ENCODE results near the gene NENF. TPM values are rescaled to one million over a fixed set of nuclear protein-coding genes. Genes with fewer than 3 reads are reported as not detected.
"Not testable (repeated sequence)": the region's sequence is repeated elsewhere in the genome, so short reads cannot be mapped to it uniquely, and the experiment has no call there.

NENF gene
- 10 to 100 TPM; 17.7 to 62.6 (median 40.0) TPM for polyA plus RNA-seq
- long read RNA-seq, donor 1, result 0 reads
- long read RNA-seq, donor 2, transcript NENF-201 (4 exons, 949 nt), result major isoform, 19 of 23 reads
- long read RNA-seq, donor 2, partial matches to known transcripts, result 0 of 23 reads
- long read RNA-seq, donor 2, other reads (novel, unspliced or antisense), result 0 of 23 reads
- long read RNA-seq, donor 3, transcript NENF-201 (4 exons, 949 nt), result major isoform, 48 of 53 reads
- long read RNA-seq, donor 3, transcript NENF-204 (3 exons, 845 nt), result minor isoform, 5 of 53 reads
- long read RNA-seq, donor 3, partial matches to known transcripts, result 0 of 53 reads
- long read RNA-seq, donor 3, other reads (novel, unspliced or antisense), result 0 of 53 reads
- long read RNA-seq, donor 4, partial matches to known transcripts, result 0 of 1 reads
- long read RNA-seq, donor 4, other reads (novel, unspliced or antisense), result 0 of 1 reads
- long read RNA-seq, donor 5, transcript NENF-201 (4 exons, 949 nt), result major isoform, 22 of 25 reads
- long read RNA-seq, donor 5, partial matches to known transcripts, result 0 of 25 reads
- long read RNA-seq, donor 5, other reads (novel, unspliced or antisense), result 0 of 25 reads
- long read RNA-seq, donor 6, transcript NENF-201 (4 exons, 949 nt), result major isoform, 38 of 43 reads
- long read RNA-seq, donor 6, partial matches to known transcripts, result 0 of 43 reads
- long read RNA-seq, donor 6, other reads (novel, unspliced or antisense), result 0 of 43 reads
- long read RNA-seq, donor 7, result 0 reads
- long read RNA-seq, donor 8, transcript NENF-201 (4 exons, 949 nt), result major isoform, 10 of 12 reads
- long read RNA-seq, donor 8, partial matches to known transcripts, result 0 of 12 reads
- long read RNA-seq, donor 8, other reads (novel, unspliced or antisense), result 0 of 12 reads
- long read RNA-seq, donor 9, transcript NENF-201 (4 exons, 949 nt), result major isoform, 15 of 17 reads
- long read RNA-seq, donor 9, partial matches to known transcripts, result 0 of 17 reads
- long read RNA-seq, donor 9, other reads (novel, unspliced or antisense), result 0 of 17 reads
- long read RNA-seq, donor 10, transcript NENF-201 (4 exons, 949 nt), result major isoform, 62 of 69 reads
- long read RNA-seq, donor 10, transcript NENF-204 (3 exons, 845 nt), result minor isoform, 6 of 69 reads
- long read RNA-seq, donor 10, partial matches to known transcripts, result 0 of 69 reads
- long read RNA-seq, donor 10, other reads (novel, unspliced or antisense), result 0 of 69 reads

GRCh38 chr1:212432661-212433576, at the start of gene NENF:
TSS of gene NENF (plus strand) at chr1:212432920. CDS start at chr1:212432944, 24 bp downstream.
- Histone ChIP-seq H3K27ac (ENCODE audit: low read depth in 1 of 3, low read length in 2 of 3) (peak within 1 kb of the TSS; percentile 37 to 76 (median 45)), H3K4me1 (ENCODE audit: control insufficient read depth in 3 of 3, insufficient read depth in 2 of 3, low read depth in 1 of 3, low read length in 2 of 3) (peaks cover 3 to 22% (median 16%) of the 10 kb centered on the region in 3 donors), H3K27me3 (ENCODE audit: control insufficient read depth in 3 of 3, insufficient read depth in 3 of 3, low read length in 3 of 3) (no peaks in the 10 kb centered on the region), H3K36me3 (ENCODE audit: control insufficient read depth in 3 of 3, insufficient read depth in 2 of 3, low read depth in 1 of 3, low read length in 3 of 3) (peaks cover 0 to 4% (median 0%) of the 10 kb centered on the region in 3 donors), H3K9me3 (ENCODE audit: control insufficient read depth in 2 of 2, insufficient read depth in 1 of 2, low read depth in 1 of 2, low read length in 1 of 2) (no peaks in the 10 kb centered on the region), H3K4me3 (ENCODE audit: low read depth in 1 of 3, low read length in 3 of 3) (peak within 1 kb of the TSS; percentile 52 to 97 (median 73))
- WGBS, 3 donors, result 1% methylated on average over 46 to 86 of the region's 86 CpGs
- DNase-seq, result peak; percentile 85 to 92
- FAIRE-seq, result no peak

DNA sequence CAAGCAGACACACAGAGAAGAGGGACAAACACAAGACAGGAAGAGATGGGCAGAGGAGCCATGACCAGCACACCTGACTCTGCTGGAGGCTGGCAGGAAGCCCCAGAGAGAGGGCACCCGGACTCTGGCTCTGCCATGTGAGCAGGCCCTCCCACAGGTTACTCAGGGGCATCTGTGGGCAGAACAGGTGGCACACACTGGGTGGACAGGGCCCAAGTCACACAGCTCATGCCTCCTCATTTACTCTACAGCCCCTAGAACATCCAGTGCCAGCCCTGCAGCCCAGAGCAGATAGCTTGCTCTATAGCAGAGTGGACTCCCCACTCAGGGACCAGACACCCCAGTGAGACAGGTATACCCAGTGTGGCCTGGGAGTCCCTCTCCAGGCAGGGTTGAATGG, 46.7 kb upstream of the NENF start:
- H3K27ac ChIP-seq (ENCODE audit: low read depth in 1 of 3, low read length in 2 of 3), result no peak overlapping the region
- no peaks in the 10 kb centered on the region for H3K27me3 ChIP-seq (ENCODE audit: control insufficient read depth in 3 of 3, insufficient read depth in 3 of 3, low read length in 3 of 3)
- 63 to 89% (median 66%) methylated on average over 1 of the region's 1 CpG for WGBS, 3 donors
- peaks cover 0 to 20% of the 10 kb centered on the region in 2 donors for H3K9me3 ChIP-seq (ENCODE audit: control insufficient read depth in 2 of 2, insufficient read depth in 1 of 2, low read depth in 1 of 2, low read length in 1 of 2)
- DNase-seq (no peak), FAIRE-seq (no peak)
- H3K36me3 ChIP-seq (ENCODE audit: control insufficient read depth in 3 of 3, insufficient read depth in 2 of 3, low read depth in 1 of 3, low read length in 3 of 3), result peaks cover 0 to 42% (median 7%) of the 10 kb centered on the region in 3 donors
- no peaks in the 10 kb centered on the region for H3K4me1 ChIP-seq (ENCODE audit: control insufficient read depth in 3 of 3, insufficient read depth in 2 of 3, low read depth in 1 of 3, low read length in 2 of 3)
- H3K4me3 ChIP-seq (ENCODE audit: low read depth in 1 of 3, low read length in 3 of 3), result no peak overlapping the region

GRCh38 chr1:212388985-212389716, 43.6 kb upstream of the NENF start:
- Histone ChIP-seq H3K4me3 (ENCODE audit: low read depth in 1 of 3, low read length in 3 of 3) (no peak overlapping the region), H3K27me3 (ENCODE audit: control insufficient read depth in 3 of 3, insufficient read depth in 3 of 3, low read length in 3 of 3) (no peaks in the 10 kb centered on the region), H3K9me3 (ENCODE audit: control insufficient read depth in 2 of 2, insufficient read depth in 1 of 2, low read depth in 1 of 2, low read length in 1 of 2) (peaks cover 0 to 21% of the 10 kb centered on the region in 2 donors), H3K27ac (ENCODE audit: low read depth in 1 of 3, low read length in 2 of 3) (no peak overlapping the region), H3K4me1 (ENCODE audit: control insufficient read depth in 3 of 3, insufficient read depth in 2 of 3, low read depth in 1 of 3, low read length in 2 of 3) (no peaks in the 10 kb centered on the region), H3K36me3 (ENCODE audit: control insufficient read depth in 3 of 3, insufficient read depth in 2 of 3, low read depth in 1 of 3, low read length in 3 of 3) (peaks cover 0 to 27% (median 0%) of the 10 kb centered on the region in 3 donors)
- FAIRE-seq (no peak), DNase-seq (no peak)
- WGBS, 3 donors, result 98 to 100% (median 100%) methylated on average over 1 of the region's 1 CpG

DNA sequence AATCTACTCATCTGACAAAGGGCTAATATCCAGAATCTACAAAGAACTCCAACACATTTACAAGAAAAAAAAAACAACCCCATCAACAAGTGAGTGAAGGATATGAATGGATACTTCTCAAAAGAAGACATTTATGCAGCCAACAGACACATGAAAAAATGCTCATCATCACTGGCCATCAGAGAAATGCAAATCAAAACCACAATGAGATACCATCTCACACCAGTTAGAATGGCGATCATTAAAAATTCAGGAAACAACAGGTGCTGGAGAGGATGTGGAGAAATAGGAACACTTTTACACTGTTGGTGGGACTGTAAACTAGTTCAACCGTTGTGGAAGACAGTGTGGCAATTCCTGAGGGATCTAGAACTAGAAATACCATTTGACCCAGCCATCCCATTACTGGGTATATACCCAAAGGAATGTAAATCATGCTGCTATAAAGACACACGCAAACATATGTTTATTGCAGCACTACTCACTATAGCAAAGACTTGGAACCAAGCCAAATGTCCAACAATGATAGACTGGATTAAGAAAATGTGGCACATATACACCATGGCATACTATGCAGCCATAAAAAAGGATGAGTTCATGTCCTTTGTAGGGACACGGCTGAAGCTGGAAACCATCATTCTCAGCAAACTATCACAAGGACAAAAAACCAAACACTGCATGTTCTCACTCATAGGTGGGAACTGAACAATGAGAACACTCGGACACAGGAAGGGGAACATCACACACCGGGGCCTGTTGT, 36.9 kb upstream of the NENF start:
- 90 to 96% (median 94%) methylated on average over 5 of the region's 6 CpGs for WGBS, 3 donors
- not testable (repeated sequence) for FAIRE-seq; DNase-seq; H3K4me3 ChIP-seq (ENCODE audit: low read depth in 1 of 3, low read length in 3 of 3); H3K4me1 ChIP-seq (ENCODE audit: control insufficient read depth in 3 of 3, insufficient read depth in 2 of 3, low read depth in 1 of 3, low read length in 2 of 3); H3K36me3 ChIP-seq (ENCODE audit: control insufficient read depth in 3 of 3, insufficient read depth in 2 of 3, low read depth in 1 of 3, low read length in 3 of 3); H3K27me3 ChIP-seq (ENCODE audit: control insufficient read depth in 3 of 3, insufficient read depth in 3 of 3, low read length in 3 of 3); H3K27ac ChIP-seq (ENCODE audit: low read depth in 1 of 3, low read length in 2 of 3); H3K9me3 ChIP-seq (ENCODE audit: control insufficient read depth in 2 of 2, insufficient read depth in 1 of 2, low read depth in 1 of 2, low read length in 1 of 2)

- Histone ChIP-seq H3K27me3 (ENCODE audit: control insufficient read depth in 3 of 3, insufficient read depth in 3 of 3, low read length in 3 of 3) (no peaks in the 10 kb centered on the region), H3K27ac (ENCODE audit: low read depth in 1 of 3, low read length in 2 of 3) (no peak overlapping the region), H3K36me3 (ENCODE audit: control insufficient read depth in 3 of 3, insufficient read depth in 2 of 3, low read depth in 1 of 3, low read length in 3 of 3) (peaks cover 0 to 6% (median 0%) of the 10 kb centered on the region in 3 donors), H3K9me3 (ENCODE audit: control insufficient read depth in 2 of 2, insufficient read depth in 1 of 2, low read depth in 1 of 2, low read length in 1 of 2) (peaks cover 0 to 5% of the 10 kb centered on the region in 2 donors), H3K4me3 (ENCODE audit: low read depth in 1 of 3, low read length in 3 of 3) (no peak overlapping the region), H3K4me1 (ENCODE audit: control insufficient read depth in 3 of 3, insufficient read depth in 2 of 3, low read depth in 1 of 3, low read length in 2 of 3) (no peaks in the 10 kb centered on the region)
- WGBS, 3 donors, result 96 to 98% (median 98%) methylated on average over 3 of the region's 3 CpGs
- DNase-seq, result no peak
- FAIRE-seq, result no peak
These were observed 36.1 kb upstream of the NENF start for GRCh38 chr1:212396638-212397037.

- 96 to 100% (median 97%) methylated on average over 1 of the region's 1 CpG for WGBS, 3 donors
- peaks cover 0 to 5% of the 10 kb centered on the region in 2 donors for H3K9me3 ChIP-seq (ENCODE audit: control insufficient read depth in 2 of 2, insufficient read depth in 1 of 2, low read depth in 1 of 2, low read length in 1 of 2)
- no peak for FAIRE-seq
- H3K4me3 ChIP-seq (ENCODE audit: low read depth in 1 of 3, low read length in 3 of 3), result no peak overlapping the region
- peaks cover 0 to 6% (median 0%) of the 10 kb centered on the region in 3 donors for H3K36me3 ChIP-seq (ENCODE audit: control insufficient read depth in 3 of 3, insufficient read depth in 2 of 3, low read depth in 1 of 3, low read length in 3 of 3)
- no peak overlapping the region for H3K27ac ChIP-seq (ENCODE audit: low read depth in 1 of 3, low read length in 2 of 3)
- no peaks in the 10 kb centered on the region for H3K27me3 ChIP-seq (ENCODE audit: control insufficient read depth in 3 of 3, insufficient read depth in 3 of 3, low read length in 3 of 3)
- no peak for DNase-seq
- no peaks in the 10 kb centered on the region for H3K4me1 ChIP-seq (ENCODE audit: control insufficient read depth in 3 of 3, insufficient read depth in 2 of 3, low read depth in 1 of 3, low read length in 2 of 3)
These were observed 35.5 kb upstream of the NENF start for GRCh38 chr1:212397171-212397570.

- no peak overlapping the region for H3K4me3 ChIP-seq (ENCODE audit: low read depth in 1 of 3, low read length in 3 of 3)
- H3K27ac ChIP-seq (ENCODE audit: low read depth in 1 of 3, low read length in 2 of 3), result no peak overlapping the region
- no peak for DNase-seq
- no peaks in the 10 kb centered on the region for H3K27me3 ChIP-seq (ENCODE audit: control insufficient read depth in 3 of 3, insufficient read depth in 3 of 3, low read length in 3 of 3)
- peaks cover 0 to 5% of the 10 kb centered on the region in 2 donors for H3K9me3 ChIP-seq (ENCODE audit: control insufficient read depth in 2 of 2, insufficient read depth in 1 of 2, low read depth in 1 of 2, low read length in 1 of 2)
- H3K4me1 ChIP-seq (ENCODE audit: control insufficient read depth in 3 of 3, insufficient read depth in 2 of 3, low read depth in 1 of 3, low read length in 2 of 3), result no peaks in the 10 kb centered on the region
- H3K36me3 ChIP-seq (ENCODE audit: control insufficient read depth in 3 of 3, insufficient read depth in 2 of 3, low read depth in 1 of 3, low read length in 3 of 3), result peaks cover 0 to 6% (median 0%) of the 10 kb centered on the region in 3 donors
- 93 to 95% (median 95%) methylated on average over 4 of the region's 4 CpGs for WGBS, 3 donors
- FAIRE-seq, result no peak
These were observed 31.7 kb upstream of the NENF start for GRCh38 chr1:212401042-212401441.

Data from small intestine (tissue), 16 donors.